Retinal pigment epithelial cell (primary cell): ENCODE measurements around the gene MEIS2.

Experiments used
- DNase-seq: peaks from one replicate; pipeline ENCODE4 v3.0.0-alpha.2; 2010; ENCODE audit warnings: low read depth
- H3K4me3 ChIP-seq: 2 replicates; pipeline ENCODE4 v1.5.1; 2011; ENCODE audit warnings: mild to moderate bottlenecking, low read length, control low read depth, moderate library complexity
- TF ChIP-seq, protein P1 (sequence below): conservative IDR thresholded peaks from 2 replicates; pipeline ENCODE4 v1.5.1; 2011; ENCODE audit warnings: low read depth, low read length, control low read depth, inconsistent platforms

The MEIS2 gene

DNA sequence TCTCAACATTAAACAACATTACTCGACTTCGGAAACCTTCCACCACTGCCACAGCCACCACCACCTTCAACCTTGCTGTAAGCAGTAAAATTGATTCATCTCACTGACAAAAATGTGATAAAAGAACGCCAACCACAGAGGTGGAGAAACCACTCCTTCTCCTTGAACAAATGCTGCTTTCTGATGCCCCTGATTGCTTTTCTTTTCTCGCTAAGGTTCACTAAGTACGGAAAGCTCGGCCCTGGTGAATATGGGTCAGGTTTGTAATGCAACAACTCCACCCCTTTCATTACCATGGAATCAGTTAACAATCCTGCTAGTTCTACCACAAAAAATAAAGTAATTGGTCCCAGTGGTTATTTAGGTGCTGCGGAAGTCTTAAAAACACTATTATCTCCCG lies 44.9 kb downstream of the MEIS2 start:
- TF ChIP-seq, protein P1, sequence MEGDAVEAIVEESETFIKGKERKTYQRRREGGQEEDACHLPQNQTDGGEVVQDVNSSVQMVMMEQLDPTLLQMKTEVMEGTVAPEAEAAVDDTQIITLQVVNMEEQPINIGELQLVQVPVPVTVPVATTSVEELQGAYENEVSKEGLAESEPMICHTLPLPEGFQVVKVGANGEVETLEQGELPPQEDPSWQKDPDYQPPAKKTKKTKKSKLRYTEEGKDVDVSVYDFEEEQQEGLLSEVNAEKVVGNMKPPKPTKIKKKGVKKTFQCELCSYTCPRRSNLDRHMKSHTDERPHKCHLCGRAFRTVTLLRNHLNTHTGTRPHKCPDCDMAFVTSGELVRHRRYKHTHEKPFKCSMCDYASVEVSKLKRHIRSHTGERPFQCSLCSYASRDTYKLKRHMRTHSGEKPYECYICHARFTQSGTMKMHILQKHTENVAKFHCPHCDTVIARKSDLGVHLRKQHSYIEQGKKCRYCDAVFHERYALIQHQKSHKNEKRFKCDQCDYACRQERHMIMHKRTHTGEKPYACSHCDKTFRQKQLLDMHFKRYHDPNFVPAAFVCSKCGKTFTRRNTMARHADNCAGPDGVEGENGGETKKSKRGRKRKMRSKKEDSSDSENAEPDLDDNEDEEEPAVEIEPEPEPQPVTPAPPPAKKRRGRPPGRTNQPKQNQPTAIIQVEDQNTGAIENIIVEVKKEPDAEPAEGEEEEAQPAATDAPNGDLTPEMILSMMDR: no peak
- no peak for DNase-seq
- H3K4me3 ChIP-seq: no peak overlapping the region

DNA sequence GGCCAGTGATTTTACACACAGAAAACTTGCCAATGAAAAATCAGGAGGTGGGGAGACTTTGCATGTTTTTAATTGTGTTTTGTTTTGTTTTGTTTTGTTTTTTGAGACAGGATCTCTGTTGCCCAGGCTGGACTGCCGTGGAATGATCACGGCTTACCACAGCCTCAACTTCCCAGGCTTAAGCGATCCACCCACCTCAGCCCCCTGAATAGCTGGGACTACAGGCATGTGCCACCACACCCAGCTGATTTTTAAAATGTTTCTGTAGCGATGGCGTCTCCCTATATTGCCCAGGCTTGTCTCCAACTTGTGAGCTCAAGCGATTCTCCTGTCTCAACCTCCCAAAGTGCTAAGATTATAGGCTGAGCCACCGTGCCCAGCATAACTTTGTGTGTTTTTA lies 46.0 kb downstream of the MEIS2 start:
- TF ChIP-seq, protein P1: no peak
- DNase-seq: no peak
- H3K4me3 ChIP-seq: no peak overlapping the region

DNA sequence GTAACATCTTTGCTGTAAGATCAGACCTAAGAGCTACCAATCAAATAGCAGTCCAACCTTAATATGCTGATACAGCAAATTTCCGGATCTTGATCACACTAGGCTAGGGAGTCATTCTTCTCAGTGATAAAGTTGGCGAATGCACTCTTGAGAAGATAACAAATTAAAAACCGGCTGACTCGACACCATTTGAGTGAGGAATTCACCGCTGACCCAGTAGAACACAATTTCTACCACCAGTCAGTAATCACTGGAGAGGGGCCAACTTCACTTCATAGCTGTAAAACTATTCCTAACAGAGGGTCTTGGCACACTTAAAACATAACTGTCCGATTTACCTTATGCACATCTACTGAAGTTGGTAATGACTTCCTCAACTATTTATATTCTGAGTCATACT lies 47.2 kb downstream of the MEIS2 start:
- no peak overlapping the region for H3K4me3 ChIP-seq
- TF ChIP-seq, protein P1: no peak
- DNase-seq: no peak

DNA sequence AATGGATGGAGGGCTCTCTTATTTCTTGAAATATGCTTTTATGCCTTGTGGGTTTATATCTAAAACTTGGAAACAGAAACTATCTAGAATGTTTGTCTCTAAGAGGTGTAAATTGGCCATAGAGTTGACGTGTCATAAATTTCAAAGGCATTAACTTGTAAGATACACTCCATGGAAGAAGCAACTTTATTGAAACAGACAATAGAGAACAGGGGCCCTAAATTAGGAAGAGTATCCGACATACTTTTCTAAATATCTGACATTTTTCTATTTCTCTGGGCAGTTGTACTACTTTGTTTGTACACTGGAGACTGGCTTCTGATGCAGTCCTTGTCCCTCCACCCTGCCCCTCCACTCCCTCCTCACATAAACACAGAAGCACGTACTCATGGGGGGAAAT lies 50.0 kb downstream of the MEIS2 start:
- DNase-seq: no peak
- TF ChIP-seq, protein P1: no peak
- no peak overlapping the region for H3K4me3 ChIP-seq

DNA sequence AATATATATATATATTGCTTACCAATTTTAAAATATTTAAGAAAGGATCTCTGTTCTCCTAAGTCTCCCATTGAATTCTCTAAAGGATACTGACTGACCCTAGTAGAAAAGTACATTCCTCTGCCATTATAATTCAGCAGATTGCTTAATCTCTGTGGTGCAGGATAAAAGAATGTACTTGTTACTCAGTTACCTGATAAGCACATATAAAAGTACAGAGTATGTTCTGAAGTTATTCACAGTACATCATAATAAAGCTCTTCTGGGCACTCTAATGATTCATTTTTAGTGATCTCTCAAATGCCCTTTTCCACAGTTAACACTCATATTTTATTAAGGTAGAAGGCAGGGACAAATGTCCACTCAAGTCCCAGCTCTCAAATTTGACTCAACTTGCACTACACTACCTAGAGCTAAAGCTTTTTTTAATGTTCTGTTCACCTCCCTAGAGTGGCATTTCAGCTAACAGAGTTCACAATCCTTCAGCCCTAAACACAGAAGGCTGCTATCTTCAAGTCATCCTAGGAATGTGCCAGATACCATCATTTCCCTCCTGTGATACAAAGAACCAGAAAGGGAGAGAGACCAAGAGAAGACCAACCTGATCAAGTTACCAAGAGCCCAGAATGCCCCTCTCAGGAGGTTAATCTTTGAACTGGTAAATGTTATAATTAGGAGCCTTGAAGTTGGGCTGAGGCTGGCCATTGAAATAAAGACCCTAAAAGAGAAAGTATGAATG lies 53.3 kb downstream of the MEIS2 start:
- TF ChIP-seq, protein P1: no peak
- H3K4me3 ChIP-seq: no peak overlapping the region
- DNase-seq: no peak

DNA sequence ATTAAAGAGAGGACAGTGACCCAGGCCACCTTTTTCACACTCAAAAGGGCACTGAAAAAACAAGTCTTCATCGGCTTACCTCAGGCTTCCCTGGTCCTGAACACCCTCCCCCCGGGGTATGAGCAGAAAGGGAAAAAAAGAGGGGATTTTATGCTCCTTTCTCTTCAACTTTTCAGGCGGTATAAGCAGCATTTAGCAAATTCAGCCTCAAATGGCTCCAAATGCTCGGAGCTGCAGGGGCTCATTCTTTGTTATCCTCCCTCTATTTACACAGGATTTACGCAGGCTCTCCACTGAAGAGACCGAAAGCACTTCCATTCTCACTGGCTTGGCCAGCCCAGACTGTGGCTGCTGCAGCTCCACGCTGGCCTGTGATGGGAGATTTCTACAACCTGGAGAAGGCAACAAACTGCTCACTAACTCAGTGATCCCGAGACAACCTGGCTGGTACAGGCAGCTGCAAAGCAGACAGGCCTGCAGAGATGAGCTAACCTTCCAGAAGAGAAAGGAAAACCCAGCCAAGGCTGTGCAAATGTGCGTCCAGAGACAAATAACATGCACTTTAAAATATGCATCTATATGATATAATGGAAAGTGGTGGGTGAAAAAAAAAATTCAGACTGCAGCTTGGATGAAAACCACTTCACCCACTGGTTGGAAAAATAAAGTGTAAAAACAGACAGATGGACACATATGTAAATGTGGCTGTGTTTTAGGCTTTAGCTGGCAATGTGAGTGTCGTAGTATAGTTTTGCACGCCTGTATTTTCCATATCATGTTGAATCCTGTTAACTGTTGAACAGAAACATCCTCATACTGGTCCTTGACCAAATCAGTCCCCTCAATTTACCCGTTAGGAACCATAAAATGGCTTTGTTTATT lies 54.2 kb downstream of the MEIS2 start:
- no peak overlapping the region for H3K4me3 ChIP-seq
- TF ChIP-seq, protein P1: no peak
- no peak for DNase-seq
